ENCODE data around the gene SPRING1. TPM values are rescaled to one million over a fixed set of nuclear protein-coding genes. Genes with fewer than 3 reads are reported as not detected.

Gene SPRING1
- total RNA-seq, 2 experiments from 2014 or later, result 7.6 to 7.8 TPM

- CTCF ChIA-PET, result interaction anchor here (1.2 kb wide), 1 partner anchor 12 kb away, joined by 4 read pairs; no protein-coding TSS in a partner anchor
- Histone ChIP-seq H3K9me3 (ENCODE audit: control insufficient read depth in 1 of 2, insufficient read depth in 1 of 2, low read length in 2 of 2) (peaks cover 0 to 5% of the 10 kb centered on the region in 2 experiments), H3K4me1 (ENCODE audit: insufficient read depth, low read length) (no peaks in the 10 kb centered on the region), H3K27me3 (ENCODE audit: control insufficient read depth in 1 of 2, insufficient read depth in 2 of 2, low read length in 2 of 2) (peaks cover 13 to 16% of the 10 kb centered on the region in 2 experiments), H3K27ac (ENCODE audit: low read depth in 1 of 2, low read length in 2 of 2) (no peak overlapping the region), H3K4me3 (ENCODE audit: low read length) (no peak overlapping the region), H3K36me3 (ENCODE audit: insufficient read depth, low read length) (no peaks in the 10 kb centered on the region)
- H3K4me1 Mint-ChIP-seq (ENCODE audit: low read depth), result no peaks in the 10 kb centered on the region
- no peak overlapping the region for H3K27ac Mint-ChIP-seq
- H3K9me3 Mint-ChIP-seq, result no peaks in the 10 kb centered on the region
- ATAC-seq (ENCODE audit: poor library complexity) (no peak), DNase-seq (no peak)
- no peak overlapping the region for H3K4me3 Mint-ChIP-seq
- POLR2A ChIA-PET, result no interaction called here
- no peak for TF ChIP-seq CTCF (IDR thresholded peaks at IDR 0.05)
- H3K36me3 Mint-ChIP-seq (ENCODE audit: low read depth), result no peaks in the 10 kb centered on the region
- peaks cover 35% of the 10 kb centered on the region for H3K27me3 Mint-ChIP-seq
- intact Hi-C loops (cut with DNase I, micrococcal nuclease), result no loop called here
Observed at GRCh38 chr12:116691636-116692035, 46.2 kb downstream of the SPRING1 start.

- CTCF ChIA-PET, result interaction anchor here (1.2 kb wide), 2 partner anchors 12 to 18 kb away, joined by 4 to 5 read pairs; no protein-coding TSS in a partner anchor
- no peaks in the 10 kb centered on the region for H3K36me3 Mint-ChIP-seq (ENCODE audit: low read depth)
- intact Hi-C loops (cut with DNase I, micrococcal nuclease), result no loop called here
- Histone ChIP-seq H3K9me3 (ENCODE audit: control insufficient read depth in 1 of 2, insufficient read depth in 1 of 2, low read length in 2 of 2) (peaks cover 0 to 5% of the 10 kb centered on the region in 2 experiments), H3K4me3 (ENCODE audit: low read length) (no peak overlapping the region), H3K27me3 (ENCODE audit: control insufficient read depth in 1 of 2, insufficient read depth in 2 of 2, low read length in 2 of 2) (peaks cover 12 to 16% of the 10 kb centered on the region in 2 experiments), H3K36me3 (ENCODE audit: insufficient read depth, low read length) (no peaks in the 10 kb centered on the region), H3K4me1 (ENCODE audit: insufficient read depth, low read length) (no peaks in the 10 kb centered on the region), H3K27ac (ENCODE audit: low read depth in 1 of 2, low read length in 2 of 2) (no peak overlapping the region)
- no peak overlapping the region for H3K4me3 Mint-ChIP-seq
- H3K27ac Mint-ChIP-seq, result no peak overlapping the region
- H3K4me1 Mint-ChIP-seq (ENCODE audit: low read depth), result no peaks in the 10 kb centered on the region
- DNase-seq, result no peak
- no peak for ATAC-seq (ENCODE audit: poor library complexity)
- no peaks in the 10 kb centered on the region for H3K9me3 Mint-ChIP-seq
- TF ChIP-seq CTCF (IDR thresholded peaks at IDR 0.05), result no peak
- peaks cover 35% of the 10 kb centered on the region for H3K27me3 Mint-ChIP-seq
- POLR2A ChIA-PET, result interaction anchor here (1.0 kb wide), 1 partner anchor 455 kb away, joined by 3 read pairs; no protein-coding TSS in a partner anchor
Observed at GRCh38 chr12:116691205-116691604, 46.7 kb downstream of the SPRING1 start.

GRCh38 chr12:116689979-116690744 is 47.7 kb downstream of the SPRING1 start:
- Mint-ChIP-seq H3K36me3 (ENCODE audit: low read depth) (no peaks in the 10 kb centered on the region), H3K27me3 (peaks cover 34% of the 10 kb centered on the region), H3K4me1 (ENCODE audit: low read depth) (no peaks in the 10 kb centered on the region), H3K4me3 (no peak overlapping the region), H3K9me3 (no peaks in the 10 kb centered on the region), H3K27ac (no peak overlapping the region)
- H3K4me3 ChIP-seq (ENCODE audit: low read length), result no peak overlapping the region
- CTCF ChIA-PET, result interaction anchor here (1.2 kb wide), 1 partner anchor 19 kb away, joined by 5 read pairs; no protein-coding TSS in a partner anchor
- H3K36me3 ChIP-seq (ENCODE audit: insufficient read depth, low read length), result no peaks in the 10 kb centered on the region
- POLR2A ChIA-PET, result interaction anchor here (0.7 to 1.0 kb wide), 2 partner anchors 134 to 454 kb away, joined by 3 to 4 read pairs; no protein-coding TSS in a partner anchor
- peaks cover 11 to 13% of the 10 kb centered on the region in 2 experiments for H3K27me3 ChIP-seq (ENCODE audit: control insufficient read depth in 1 of 2, insufficient read depth in 2 of 2, low read length in 2 of 2)
- no peak overlapping the region for H3K27ac ChIP-seq (ENCODE audit: low read depth in 1 of 2, low read length in 2 of 2)
- H3K4me1 ChIP-seq (ENCODE audit: insufficient read depth, low read length), result no peaks in the 10 kb centered on the region
- no peak for TF ChIP-seq CTCF (IDR thresholded peaks at IDR 0.05)
- intact Hi-C loops (cut with DNase I, micrococcal nuclease), result no loop called here
- ATAC-seq (ENCODE audit: poor library complexity), result no peak
- peaks cover 0 to 5% of the 10 kb centered on the region in 2 experiments for H3K9me3 ChIP-seq (ENCODE audit: control insufficient read depth in 1 of 2, insufficient read depth in 1 of 2, low read length in 2 of 2)
- DNase-seq, result no peak

Measured in CD4-positive, alpha-beta T cell (primary cell).